VCaP (cell line): ENCODE measurements around the gene CTBP2.

Source experiments
- H3K27ac ChIP-seq: fragments of 450-650 bp; 2 replicates; pipeline ENCODE4 v1.5.1; 2017
- TF ChIP-seq, protein P1 (sequence below): fragments of 450-650 bp; conservative IDR thresholded peaks from 2 replicates; pipeline ENCODE4 v1.5.1; 2017; ENCODE audit warnings: mild to moderate bottlenecking, moderate library complexity

CTBP2 gene

DNA sequence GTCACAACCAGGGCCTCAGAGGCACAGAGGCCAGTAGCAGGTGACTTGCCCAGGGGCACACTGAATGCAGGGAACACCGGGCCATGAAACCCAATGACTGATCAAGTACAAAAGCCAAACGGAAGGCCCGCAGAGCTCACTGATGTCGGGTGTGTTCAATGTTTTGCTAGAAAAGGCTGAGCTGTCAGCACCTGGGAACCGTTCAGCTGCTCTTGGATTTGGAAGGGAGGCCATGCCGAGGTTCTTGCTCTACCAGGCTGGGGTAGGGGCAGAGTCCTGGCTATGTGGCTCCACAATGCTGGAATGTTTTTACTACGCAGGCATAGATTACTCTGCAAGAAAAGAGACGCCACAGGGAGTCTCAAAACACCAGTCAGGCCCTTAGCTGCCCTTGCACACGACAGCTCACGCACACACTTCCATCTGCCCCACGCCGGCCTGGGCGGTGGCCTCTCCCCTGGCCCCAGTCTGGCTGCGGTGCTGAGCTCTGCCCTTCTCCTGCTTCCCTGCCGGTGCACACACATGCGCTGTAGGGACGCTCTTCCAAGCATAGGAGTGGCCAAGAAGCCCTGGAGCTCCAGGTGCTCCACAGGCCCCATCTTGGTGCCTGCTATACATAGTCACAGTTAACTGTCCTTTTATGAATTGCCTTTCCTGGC is 138.5 kb downstream of the CTBP2 start:
- TF ChIP-seq, protein P1, sequence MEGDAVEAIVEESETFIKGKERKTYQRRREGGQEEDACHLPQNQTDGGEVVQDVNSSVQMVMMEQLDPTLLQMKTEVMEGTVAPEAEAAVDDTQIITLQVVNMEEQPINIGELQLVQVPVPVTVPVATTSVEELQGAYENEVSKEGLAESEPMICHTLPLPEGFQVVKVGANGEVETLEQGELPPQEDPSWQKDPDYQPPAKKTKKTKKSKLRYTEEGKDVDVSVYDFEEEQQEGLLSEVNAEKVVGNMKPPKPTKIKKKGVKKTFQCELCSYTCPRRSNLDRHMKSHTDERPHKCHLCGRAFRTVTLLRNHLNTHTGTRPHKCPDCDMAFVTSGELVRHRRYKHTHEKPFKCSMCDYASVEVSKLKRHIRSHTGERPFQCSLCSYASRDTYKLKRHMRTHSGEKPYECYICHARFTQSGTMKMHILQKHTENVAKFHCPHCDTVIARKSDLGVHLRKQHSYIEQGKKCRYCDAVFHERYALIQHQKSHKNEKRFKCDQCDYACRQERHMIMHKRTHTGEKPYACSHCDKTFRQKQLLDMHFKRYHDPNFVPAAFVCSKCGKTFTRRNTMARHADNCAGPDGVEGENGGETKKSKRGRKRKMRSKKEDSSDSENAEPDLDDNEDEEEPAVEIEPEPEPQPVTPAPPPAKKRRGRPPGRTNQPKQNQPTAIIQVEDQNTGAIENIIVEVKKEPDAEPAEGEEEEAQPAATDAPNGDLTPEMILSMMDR = no peak
- H3K27ac ChIP-seq = peak overlapping the region; percentile 87

DNA sequence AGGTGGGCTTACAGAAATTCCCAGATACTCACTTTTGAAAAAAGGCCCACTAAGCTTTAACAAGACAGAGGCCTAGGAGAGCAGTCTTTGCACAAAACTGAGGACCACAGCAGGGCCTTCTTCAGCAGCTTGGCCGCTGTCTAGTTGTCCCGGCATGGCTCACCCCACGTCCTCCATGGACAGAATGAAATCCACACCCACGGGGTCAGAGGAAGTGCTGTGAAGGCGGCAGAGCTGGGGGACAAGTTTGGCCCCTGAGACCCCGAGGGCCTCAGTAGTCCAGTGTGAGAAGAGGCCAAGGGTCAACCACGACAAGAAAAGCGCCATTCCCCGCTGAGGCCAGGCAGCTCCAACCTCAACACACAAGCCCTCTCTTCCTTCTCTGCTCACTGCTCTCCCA is 139.5 kb downstream of the CTBP2 start:
- H3K27ac ChIP-seq = peak overlapping the region; percentile 87
- TF ChIP-seq, protein P1 = no peak

DNA sequence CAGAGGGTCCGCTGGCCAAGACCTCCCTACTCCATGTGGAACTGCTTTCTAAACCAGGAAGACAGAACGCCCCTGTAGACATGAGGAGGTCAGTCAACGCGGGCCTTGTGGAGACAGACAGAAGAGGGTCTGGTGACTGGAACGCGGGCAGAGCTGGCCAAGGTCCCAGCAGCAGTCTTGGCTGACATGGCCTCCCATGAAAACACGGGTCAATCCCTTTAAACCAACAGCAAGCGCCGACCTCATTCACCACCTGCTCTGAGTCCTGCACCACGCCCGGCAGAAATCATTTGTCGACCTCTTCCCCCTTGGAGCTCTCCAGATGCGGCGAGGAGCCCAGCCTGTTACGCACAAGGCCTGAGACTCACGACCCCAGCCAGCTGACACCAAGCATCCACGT is 140.0 kb downstream of the CTBP2 start:
- TF ChIP-seq, protein P1 = no peak
- peak overlapping the region; percentile 87; the same call in 1 of the 2 replicates for H3K27ac ChIP-seq

DNA sequence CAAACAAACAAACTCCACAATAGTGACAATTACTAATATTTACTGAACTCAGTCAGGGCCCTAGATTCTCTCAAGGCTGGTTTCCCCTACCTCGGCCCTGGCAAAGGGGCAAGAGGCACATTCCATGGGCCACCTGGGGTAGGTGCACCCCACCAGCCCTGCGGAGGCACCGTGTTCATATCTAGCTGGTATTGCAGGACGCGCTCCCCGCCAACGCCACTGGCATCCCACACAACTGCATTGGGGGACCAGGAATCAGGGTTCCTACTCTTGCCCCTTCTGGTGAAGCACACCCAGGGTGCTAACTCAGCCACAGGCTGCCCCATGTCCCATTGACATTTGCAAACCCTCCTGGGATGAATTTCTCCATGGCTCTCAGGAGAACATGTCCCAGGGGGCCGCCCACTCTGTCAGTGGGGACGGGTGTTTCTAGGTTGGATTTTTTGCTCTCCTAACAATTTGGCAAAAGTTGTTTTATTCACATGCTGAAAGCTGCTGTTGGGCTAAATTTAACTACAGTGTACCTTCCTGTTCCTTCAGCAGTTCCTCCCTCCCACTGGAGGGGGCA is 141.7 kb downstream of the CTBP2 start:
- H3K27ac ChIP-seq = no peak overlapping the region
- TF ChIP-seq, protein P1 = no peak

DNA sequence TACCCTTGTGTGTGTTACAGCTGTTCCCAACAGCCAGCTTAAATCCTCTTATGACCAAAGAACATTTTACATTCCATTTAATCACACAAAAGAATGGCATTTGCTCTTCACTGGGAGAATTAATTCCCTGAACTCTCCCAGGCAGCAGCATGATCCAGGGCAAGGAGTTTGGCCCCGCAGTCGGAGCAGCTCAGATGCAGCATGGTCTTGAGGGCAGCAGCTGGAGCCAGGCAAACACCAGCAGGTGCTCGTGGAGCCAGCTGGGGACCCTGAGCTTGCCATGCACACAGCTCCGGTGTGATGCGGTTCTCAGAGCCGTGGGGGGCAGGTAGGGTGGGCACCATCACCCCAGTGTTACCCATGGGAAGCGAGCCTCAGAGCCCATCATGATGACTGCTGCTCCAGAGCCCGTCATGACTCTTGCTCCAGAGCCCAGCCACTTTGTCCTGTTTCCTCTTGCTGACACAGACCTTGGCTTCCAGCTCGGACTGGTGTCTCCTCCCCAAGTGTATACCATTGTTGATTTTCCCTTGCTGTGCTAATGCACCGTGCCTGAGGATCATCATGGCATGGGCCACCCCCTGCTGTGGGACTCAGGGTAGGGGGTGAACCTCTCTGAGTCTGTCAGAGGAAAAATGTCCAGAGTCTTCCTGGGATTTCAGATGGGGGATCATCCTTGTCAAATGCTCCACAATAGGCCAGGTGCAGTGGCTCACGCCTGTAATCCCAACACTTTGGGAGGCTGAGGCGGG is 142.6 kb downstream of the CTBP2 start:
- TF ChIP-seq, protein P1 = no peak
- no peak overlapping the region for H3K27ac ChIP-seq

DNA sequence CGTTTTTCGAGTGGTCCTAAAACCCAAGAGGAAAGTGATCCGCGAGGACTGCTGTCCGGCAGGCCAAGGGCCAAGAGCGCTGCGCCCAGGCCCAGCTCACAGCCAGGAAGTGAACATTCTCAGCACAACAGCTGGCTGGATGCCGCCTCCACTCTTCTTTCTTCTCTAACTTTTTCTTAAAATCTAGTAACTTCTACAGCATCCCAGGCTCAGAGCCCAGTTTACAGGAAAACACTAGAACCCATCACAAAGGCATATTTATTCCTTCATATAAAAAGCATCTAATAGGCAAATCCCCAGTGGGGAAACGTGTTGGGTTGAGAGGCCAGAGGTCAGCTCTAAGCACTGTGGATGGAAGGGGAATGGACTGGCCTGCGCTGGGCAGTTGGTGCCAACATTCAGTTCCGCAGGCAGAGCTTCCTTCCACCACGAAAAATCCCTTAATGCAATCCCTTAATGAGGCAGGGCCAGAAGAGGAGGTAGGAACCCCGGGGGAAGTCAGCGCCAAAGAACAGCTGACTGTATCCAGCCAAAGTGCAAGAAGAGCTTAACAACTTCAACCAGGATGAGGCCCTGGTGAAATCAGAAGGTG is 143.7 kb downstream of the CTBP2 start:
- no peak overlapping the region for H3K27ac ChIP-seq
- TF ChIP-seq, protein P1 = no peak

DNA sequence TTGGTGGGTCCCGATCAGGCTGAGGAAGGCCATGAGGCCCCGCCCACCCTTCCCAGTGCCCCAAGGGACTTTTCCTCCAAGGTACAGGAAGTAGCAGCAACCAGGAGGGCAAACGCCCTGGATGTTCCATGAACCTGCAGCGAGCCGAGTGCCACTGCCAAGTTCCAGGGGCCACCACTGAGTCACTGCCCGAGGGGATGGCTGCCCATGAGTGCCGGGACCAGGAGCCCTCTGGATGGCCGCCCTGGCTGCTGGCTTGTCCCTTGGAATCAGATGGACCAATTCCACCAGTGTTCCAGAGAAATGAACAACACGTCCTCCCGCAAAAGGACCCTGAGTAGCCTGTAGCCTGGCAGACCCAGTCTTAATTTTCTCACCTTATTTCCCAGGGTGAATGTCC is 144.2 kb downstream of the CTBP2 start:
- TF ChIP-seq, protein P1 = no peak
- H3K27ac ChIP-seq = no peak overlapping the region
